GM21825 (cell line): ENCODE data around the gene TBR1.

Experiments used
- ATAC-seq: cut with Tn5 transposase; IDR thresholded peaks from one replicate; pipeline ENCODE4 v1.9.1; 2021; ENCODE audit warnings: mild to moderate bottlenecking, moderate library complexity; ENCODE audit not compliant: unreplicated experiment

The TBR1 gene

DNA sequence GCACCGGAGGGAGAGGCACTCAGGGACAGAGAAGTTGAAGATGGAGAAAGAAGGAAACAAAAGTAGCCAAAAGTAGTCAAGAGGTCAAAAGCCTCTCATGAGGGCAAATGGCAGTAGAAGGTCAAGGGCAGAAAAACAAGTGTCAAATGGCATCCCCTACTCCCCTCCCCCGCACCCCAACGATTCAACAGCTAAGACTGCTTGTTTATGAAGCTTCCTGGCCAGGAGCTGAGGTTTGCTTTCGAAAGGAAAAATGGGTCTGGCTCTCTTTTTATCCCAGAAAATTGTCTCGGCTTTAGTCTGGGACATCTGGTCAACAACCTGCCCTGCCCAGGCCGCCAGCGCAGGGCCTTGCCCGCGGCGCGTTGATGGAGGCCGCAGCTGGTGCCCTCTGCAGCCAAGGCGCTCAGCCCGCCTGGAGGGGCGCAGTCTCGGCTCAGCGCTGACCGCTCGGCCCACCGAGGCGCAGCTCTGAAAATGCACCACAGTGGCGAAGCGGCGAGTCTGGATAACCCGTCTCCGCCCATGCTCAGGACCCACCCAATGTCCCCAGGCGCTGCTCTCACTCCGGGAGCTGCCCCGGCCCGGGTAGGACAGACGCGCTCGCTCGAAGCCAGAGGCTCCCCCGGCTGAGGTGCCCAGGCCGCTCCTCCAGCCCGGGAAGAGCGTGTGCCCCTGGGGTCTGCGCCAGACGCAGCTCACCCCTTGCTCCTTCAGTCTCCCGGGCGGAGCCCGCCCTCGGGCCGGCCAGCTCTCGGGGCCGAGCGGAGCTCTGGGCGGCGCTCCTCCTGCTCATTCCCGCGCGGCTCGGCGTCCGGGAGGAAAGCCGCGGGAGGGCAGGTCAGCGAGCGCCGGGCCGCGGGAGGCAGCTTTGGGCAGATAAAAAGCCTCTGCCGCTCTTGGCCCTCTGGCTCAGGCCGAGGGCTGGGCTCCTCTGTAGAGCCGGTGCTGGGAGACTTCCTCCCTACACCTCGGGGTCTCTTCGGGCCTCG is 1.8 kb upstream of the TBR1 start:
- no peak for ATAC-seq

DNA sequence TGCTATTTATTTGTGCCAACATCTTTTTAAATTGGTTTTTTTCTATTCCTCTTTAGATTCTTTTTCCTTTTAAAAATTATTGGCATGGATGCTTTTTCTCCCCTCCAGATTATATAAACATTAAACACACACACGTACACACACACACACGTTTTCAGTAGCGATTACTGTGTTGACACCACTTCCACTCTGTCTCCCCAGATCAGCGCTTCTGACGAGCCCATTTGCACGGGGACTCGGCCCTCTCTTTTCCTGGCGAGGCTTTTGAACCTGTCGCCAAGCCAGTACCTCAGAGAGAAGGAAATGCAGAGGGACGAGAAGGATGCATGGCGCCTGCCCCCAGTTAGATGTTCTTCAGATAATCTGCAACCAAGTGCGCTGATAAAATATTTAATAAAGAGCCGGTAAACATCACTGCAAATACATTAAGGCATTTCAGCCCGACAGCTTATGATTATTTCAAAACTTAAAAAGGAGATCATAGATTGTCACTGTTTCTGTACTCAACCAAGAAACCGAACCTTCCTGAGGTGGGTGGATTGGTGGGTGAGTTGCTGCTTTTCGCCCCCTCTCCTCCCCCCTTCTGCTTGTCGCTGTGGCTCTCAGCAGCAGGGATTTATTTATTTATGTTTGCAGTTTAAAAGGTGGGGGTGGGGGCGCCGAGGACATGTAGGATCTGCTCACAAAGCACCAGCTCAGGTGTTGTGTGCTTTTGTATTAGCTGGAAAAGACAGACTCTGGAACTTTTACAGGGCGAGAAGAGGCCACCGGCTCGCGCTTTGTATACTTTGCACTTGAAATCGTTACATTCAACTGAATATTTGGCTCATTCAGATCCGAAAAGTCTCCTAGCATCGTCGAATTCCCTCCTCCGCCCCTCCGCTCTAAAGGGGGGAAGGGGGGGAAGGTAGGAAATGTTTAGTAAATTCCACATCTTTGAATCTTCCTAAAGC is 787 bp upstream of the TBR1 start:
- no peak for ATAC-seq

DNA sequence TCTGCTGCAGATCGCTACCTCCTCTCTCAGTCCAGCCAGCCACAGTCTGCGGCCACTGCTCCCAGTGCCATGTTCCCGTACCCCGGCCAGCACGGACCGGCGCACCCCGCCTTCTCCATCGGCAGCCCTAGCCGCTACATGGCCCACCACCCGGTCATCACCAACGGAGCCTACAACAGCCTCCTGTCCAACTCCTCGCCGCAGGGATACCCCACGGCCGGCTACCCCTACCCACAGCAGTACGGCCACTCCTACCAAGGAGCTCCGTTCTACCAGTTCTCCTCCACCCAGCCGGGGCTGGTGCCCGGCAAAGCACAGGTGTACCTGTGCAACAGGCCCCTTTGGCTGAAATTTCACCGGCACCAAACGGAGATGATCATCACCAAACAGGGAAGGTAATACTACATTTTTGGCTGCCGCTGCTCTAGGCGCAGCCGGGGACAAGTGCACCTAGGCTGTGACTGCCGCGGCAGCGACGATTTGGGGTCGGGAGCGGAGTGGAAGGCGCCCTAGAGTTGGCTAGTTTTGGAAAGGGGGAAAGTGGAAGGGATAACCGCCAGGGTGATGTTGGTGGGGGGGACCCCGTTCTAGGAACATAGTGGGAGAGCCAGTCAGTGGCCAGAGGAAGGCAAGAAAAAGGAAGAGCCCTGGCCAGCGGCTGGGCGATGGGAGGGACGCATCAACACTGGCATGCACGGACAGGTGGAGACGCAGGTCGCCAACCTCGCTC is 776 bp downstream of the TBR1 start:
- no peak for ATAC-seq

DNA sequence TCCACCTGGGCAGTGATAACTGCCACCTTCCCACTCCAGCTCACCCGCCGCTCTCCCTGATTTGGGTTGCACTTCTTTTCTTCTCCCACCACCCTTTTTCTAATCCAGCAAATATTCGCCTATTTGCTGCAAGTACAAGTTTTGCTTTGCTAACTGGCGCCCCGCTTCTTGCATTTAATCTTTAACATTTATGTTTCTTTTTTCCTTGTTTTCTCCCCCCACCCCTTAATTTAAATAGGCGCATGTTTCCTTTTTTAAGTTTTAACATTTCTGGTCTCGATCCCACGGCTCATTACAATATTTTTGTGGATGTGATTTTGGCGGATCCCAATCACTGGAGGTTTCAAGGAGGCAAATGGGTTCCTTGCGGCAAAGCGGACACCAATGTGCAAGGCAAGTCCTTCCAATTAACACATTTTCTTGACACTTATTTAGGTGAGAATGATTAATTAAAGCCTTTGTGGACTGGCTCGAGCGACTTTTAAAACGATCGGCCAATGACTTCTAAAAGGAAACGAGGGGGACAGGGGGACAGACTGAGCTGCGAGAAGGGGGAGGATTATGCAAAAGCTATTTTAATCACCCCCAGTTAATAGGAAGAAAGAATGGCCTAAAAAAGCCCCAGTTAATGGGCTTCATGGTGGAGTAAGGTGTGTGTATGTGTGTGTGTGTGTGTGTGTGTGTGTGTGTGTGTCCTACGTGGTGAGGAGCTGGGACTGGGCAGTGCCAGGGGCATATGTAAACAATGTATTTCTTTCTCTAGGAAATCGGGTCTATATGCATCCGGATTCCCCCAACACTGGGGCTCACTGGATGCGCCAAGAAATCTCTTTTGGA is 1.6 kb downstream of the TBR1 start:
- ATAC-seq, result no peak

DNA sequence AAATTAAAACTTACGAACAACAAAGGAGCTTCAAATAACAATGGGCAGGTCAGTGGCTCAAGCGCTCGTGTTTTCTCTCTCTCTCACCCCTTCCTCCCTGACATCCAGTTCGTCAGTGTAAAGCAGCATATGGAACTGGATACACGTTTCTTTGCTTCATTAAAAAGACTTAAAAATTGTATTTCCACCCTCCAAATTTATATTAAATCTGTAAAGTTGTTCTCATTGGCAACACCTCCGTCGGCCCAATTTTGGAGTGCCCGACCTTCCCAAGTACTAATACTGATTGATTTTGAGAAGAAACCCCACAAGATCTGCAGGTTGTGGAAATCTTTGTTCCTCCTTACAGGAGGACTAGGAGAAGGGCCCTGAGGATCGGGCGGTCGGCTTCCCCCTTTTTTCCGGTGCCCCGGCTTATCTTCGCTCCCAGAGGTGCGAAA is 2.2 kb downstream of the TBR1 start:
- no peak for ATAC-seq

DNA sequence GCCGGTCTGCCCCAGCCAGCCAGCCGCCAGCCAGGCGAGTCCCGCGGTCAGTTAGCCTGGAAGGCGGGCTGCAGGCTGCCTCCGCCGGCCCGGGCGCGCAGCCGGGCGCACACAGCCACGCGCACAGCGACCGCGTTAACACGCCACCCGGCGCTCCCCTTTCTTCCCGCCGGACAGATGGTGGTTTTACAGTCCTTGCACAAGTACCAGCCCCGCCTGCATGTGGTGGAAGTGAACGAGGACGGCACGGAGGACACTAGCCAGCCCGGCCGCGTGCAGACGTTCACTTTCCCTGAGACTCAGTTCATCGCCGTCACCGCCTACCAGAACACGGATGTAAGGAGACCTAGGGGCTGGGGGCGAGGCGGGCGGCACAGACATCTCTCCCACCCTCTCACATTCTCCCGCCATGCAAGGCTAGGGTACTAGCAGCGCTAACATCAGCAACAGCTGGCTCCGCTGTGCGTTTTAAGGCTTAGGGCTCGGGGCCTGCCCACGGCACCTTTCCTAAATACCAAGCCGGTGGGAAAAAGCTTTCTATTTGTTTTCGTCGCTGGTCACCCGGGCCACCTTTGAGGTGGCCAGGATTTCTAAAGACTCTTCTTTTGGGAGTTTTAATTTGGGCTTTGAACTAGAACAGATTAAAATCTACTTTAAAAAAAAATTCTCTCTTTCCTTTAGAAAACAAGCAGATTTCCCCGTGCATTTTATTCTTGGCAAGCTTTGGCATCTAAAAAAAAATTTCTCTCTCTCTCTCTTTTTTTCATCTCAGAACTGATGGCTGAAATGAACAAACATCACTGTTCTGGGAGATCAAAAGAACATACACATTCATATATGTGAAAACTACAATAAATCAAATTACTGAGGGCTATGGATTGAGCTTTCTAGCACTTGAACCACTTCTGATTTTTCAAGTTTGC is 2.9 kb downstream of the TBR1 start:
- no peak for ATAC-seq

DNA sequence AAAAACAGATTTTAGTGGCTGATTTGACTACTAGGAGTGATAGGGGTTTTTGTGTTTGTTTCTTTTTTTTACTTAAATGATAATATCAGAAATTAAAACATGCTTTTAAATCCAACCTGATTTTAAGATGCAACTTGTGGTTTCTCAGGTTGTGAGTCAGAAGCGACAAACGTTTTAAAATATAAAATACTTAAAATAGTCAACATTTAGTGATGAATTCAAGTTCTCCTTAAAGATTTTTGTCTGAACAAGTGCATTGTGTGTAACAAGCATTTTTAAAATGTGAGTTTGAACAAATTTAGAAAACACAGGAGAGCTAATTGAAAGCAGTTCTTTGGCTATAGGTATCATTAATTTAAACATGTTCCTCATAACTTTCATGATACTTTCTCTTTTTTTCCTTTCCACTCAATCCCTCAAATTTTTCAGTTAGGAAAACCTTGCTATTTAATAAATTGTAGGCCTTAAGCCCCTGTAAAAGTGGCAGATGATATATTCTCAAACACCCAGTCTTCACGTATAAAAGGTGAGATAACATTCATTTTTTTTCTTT is 3.6 kb downstream of the TBR1 start:
- ATAC-seq, result no peak

DNA sequence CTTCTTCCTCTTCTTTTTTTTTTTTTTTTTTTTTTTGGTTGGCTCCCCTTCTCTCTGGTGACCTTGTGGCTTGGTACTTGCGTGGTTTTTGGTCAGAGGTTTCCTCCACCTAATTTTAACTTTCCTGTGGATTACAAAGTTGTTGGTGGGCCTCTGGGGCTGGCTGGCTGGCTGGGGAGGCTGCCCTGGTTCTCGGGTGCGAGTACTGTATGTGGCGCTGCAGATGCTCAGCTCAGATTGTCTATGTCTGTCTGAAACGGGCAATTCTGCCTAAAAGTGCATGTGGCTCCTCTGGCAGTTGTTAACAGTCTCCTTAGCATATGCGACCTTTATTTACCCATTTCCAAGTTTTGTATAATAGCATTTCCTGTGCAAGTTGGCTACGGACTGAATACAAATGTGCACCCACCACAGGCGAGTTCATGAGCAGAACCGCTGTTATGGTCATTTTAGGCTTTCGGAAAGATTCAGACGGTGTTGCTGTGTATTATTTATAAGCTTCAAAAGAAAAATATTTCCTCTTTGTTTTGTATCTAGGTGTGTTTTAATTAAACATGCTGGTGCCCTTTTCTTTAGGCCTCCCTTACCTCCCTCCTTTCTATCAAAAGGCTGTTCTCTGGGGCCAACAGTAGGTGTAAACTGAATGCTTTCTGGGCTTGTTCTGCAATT is 4.4 kb downstream of the TBR1 start:
- no peak for ATAC-seq

DNA sequence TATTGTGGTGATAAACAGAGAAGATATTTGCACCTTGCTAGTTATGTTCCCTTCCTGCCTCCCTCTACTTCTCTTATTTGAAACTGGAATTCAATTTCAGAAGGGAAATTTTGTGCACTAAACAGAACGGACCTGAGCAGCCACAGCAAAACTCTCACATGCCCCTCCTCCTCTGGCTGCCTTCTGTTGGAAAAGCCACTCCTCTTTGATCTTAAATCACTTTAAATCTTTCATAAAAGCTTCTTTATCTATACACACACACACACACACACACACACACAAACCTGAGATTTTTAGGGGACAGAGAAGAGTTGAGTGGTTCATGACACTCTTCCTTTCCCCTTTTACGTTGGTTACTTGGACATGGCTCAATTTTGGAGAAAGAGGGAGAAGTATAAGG is 5.6 kb downstream of the TBR1 start:
- no peak for ATAC-seq

DNA sequence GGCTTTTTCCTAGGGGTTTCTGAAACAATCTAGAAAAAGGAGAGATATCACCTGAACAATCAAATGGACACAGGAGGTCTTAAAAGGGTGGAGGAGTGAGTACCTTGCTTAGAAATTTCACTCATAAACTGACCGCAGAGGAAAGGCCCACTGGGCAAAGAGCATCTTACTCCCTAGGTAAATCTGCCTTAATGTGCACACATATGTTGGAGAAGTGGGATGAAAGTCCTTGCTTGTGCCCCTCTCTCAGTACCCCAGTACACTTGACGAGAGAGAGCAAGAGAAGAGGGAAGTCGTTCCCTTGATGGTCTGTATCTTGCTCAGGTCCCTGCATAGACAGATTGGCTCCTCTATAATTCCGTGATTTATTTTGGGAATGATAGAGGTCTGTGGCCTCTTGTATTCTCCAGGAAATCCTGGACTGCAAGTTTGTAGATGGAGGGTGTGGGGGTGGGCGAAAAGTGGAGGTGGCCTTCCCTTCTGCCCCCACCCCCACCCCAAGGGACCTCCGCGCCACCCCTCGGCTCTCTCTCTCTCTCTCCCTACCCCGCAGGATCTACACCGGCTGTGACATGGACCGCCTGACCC is 6.8 kb downstream of the TBR1 start:
- ATAC-seq, result no peak

DNA sequence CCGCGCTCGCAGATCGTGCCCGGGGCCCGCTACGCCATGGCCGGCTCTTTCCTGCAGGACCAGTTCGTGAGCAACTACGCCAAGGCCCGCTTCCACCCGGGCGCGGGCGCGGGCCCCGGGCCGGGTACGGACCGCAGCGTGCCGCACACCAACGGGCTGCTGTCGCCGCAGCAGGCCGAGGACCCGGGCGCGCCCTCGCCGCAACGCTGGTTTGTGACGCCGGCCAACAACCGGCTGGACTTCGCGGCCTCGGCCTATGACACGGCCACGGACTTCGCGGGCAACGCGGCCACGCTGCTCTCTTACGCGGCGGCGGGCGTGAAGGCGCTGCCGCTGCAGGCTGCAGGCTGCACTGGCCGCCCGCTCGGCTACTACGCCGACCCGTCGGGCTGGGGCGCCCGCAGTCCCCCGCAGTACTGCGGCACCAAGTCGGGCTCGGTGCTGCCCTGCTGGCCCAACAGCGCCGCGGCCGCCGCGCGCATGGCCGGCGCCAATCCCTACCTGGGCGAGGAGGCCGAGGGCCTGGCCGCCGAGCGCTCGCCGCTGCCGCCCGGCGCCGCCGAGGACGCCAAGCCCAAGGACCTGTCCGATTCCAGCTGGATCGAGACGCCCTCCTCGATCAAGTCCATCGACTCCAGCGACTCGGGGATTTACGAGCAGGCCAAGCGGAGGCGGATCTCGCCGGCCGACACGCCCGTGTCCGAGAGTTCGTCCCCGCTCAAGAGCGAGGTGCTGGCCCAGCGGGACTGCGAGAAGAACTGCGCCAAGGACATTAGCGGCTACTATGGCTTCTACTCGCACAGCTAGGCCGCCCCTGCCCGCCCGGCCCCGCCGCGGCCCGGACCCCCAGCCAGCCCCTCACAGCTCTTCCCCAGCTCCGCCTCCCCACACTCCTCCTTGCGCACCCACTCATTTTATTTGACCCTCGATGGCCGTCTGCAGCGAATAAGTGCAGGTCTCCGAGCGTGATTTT is 7.6 kb downstream of the TBR1 start:
- ATAC-seq, result no peak

DNA sequence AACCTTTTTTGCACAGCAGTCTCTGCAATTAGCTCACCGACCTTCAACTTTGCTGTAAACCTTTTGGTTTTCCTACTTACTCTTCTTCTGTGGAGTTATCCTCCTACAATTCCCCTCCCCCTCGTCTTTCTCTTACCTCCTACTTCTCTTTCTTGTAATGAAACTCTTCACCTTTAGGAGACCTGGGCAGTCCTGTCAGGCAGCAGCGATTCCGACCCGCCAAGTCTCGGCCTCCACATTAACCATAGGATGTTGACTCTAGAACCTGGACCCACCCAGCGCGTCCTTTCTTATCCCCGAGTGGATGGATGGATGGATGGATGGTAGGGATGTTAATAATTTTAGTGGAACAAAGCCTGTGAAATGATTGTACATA is 8.3 kb downstream of the TBR1 start:
- ATAC-seq, result no peak

DNA sequence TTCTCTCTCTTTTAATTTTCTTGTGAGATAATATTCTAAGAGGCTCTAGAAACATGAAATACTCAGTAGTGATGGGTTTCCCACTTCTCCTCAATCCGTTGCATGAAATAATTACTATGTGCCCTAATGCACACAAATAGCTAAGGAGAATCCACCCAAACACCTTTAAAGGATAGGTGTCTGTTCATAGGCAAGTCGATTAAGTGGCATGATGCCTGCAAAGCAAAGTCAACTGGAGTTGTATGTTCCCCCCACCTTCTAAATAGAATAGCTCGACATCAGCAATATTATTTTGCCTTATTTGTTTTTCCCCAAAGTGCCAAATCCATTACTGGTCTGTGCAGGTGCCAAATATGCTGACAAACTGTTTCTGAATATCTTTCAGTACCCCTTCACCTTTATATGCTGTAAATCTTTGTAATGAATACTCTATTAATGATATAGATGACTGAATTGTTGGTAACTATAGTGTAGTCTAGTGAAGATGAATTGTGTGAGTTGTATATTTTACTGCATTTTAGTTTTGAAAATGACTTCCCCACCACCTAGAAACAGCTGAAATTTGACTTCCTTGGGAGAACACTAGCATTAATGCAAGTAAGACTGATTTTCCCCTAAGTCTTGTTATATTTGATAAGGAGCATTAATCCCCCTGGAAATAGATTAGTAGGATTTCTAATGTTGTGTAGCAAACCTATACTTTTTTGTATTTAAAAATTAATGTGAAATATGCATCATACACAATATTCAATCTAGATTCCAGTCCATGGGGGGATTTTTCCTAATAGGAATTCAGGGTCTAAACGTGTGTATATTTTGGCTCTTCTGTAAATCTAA is 9.0 kb downstream of the TBR1 start:
- ATAC-seq, result no peak

DNA sequence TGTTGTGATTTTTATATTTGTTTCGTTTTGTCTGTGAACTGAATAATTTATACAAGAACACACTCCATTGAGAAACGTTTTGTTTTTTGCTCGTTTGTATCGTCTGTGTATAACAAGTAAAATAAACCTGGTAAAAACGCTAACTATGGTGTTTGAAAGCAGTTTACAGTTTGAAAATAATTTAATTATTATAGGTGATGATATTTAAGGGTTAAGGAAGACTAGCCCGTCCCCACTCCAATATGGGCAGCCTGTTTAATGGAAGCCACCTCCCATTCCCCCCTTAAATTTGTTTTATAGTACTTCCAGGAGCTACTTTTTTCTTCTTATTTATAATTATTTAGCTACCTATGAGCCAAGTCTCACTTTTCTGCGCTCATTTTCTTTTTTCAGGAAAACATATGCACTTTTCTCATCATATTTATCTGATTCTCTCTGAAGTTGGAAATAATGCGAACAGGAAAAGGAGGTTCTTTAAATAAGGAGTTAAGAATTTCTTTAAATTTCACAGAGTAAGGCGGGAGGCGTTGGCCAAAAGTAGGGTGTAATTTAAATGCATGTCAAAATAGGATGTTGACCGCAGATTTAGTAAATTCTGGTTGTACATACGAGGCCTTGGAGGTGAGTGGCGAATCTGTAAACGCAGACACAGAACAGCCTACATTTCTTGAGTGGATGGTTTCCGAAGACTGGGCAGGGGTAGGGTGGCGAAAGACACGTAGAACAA is 9.8 kb downstream of the TBR1 start:
- ATAC-seq, result no peak

DNA sequence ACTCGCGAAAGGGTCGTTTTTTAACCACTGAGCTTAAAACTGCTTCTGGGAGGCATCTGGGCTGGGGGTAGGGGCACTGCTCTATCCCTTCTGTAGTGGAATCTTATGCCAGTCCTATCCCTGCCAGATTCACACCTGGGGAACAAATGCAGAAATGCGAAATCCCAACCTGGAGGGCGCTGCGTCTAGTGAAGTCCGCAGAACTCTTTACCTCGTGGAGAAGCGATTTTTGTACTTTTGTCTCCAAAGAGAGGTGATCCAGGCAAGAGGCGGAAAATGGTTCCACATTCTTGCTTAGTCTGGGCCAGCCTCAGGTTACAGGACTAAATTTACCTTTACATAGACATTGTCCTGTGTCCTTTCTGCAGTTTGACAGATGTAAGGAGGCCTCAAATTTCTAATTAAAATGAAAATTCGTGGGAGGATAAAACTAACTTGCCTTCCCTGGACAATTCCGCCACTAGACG is 10.4 kb downstream of the TBR1 start:
- ATAC-seq, result no peak
